NOMO-1 (cell line): ENCODE results near the gene LGALS4.
"Not testable (repeated sequence)": the region's sequence is repeated elsewhere in the genome, so short reads cannot be mapped to it uniquely, and the experiment has no call there.

Experiments
- DNase-seq, 2 experiments: peaks; one replicate each; lab custom pipeline; 2025; ENCODE audit not compliant: unreplicated experiment in 2 of 2; lab: John Stamatoyannopoulos, UW

Gene LGALS4

GRCh38 chr19:38800577-38801347 is 12.0 kb downstream of the LGALS4 start:
- no peak for DNase-seq

DNA sequence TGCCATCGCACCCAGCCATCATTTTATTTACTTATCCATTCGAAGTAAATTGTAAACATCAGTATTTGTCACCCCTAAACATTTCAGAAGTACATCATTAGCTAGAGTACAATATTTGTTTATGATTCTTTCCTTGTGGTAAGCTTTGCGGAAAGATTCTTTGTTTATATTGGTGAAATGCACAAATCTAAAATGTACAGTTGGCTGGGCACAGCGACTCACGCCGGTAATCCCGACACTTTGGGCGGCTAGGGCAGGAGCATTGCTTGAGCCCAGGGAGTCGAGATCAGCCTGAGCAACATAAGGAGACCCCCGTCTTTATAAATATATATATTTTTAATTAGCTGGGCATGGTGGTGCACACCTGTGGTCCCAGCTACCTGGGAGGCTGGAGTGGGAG is 13.6 kb downstream of the LGALS4 start:
- DNase-seq, result no peak

DNA sequence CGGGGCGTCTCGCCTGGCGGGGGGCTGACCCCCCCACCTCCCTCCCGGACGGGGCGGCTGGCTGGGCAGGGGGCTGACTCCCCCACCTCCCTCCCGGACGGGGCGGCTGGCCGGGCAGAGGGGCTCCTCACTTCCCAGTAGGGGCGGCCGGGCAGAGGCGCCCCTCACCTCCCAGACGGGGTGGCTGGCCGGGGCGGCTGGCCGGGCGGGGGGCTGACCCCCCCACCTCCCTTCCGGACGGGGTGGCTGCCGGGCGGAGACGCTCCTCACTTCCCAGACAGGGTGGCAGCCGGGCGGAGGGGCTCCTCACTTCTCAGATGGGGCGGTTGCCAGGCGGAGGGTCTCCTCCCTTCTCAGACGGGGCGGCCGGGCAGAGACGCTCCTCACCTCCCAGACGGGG is 15.0 kb downstream of the LGALS4 start:
- DNase-seq, result not testable (repeated sequence)

DNA sequence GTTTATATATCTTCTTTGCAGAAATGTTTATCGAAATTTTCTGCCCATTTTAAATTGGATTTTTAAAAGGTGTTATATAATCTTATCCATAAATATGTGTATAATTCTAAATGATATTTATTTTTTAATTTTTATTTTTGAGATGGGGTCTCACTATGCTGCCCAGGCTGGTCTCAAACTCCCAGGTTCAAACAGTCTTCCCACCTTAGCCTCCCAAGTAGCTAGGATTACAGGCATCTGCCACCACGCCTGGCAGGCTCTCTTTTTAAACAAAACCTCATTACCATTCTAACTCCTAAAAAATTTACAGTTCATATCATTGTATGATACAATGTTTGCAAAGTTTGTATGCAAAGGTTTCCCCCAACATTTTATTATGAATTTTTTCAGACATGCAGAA is 16.6 kb downstream of the LGALS4 start:
- no peak for DNase-seq

DNA sequence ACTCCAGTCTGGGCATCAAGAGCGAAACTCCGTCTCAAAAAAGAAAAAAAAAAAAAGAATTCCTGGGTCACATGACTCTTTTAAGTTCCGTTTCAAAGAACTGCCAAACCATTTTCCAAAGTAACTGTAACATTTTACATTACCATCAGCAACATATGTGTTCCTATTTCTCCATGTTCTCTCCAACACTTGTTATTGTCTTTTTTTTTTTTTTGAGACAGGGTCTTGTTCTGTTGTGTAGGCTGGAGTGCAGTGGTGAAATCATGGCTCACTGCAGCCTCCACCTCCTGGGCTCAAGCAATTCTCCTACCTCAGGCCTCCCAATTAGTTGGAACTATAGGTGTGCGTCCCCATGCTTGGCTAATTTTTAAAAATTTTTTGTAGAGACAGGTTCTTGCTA is 17.2 kb downstream of the LGALS4 start:
- no peak for DNase-seq

DNA sequence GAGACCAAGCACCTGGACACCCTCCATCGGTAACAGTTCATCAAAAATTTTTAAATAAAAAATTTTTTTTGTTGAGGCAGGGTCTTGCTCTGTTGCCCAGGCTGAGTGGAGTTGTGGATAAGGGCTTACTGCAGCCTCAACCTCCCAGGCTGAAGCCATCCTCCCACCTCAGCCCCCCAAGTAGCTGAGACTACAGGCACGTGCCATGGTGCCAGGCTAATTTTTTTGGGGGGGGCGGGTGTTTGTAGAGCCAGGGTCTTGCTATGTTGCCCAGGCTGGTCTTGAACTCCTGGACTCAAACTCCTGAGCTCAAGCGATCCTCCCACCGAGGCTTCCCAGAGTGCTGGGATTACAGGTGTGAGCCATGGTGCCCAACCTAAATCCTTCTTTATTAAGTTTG is 19.1 kb downstream of the LGALS4 start:
- DNase-seq, result no peak

GRCh38 chr19:38793177-38793576 is 19.6 kb downstream of the LGALS4 start:
- no peak for DNase-seq

DNA sequence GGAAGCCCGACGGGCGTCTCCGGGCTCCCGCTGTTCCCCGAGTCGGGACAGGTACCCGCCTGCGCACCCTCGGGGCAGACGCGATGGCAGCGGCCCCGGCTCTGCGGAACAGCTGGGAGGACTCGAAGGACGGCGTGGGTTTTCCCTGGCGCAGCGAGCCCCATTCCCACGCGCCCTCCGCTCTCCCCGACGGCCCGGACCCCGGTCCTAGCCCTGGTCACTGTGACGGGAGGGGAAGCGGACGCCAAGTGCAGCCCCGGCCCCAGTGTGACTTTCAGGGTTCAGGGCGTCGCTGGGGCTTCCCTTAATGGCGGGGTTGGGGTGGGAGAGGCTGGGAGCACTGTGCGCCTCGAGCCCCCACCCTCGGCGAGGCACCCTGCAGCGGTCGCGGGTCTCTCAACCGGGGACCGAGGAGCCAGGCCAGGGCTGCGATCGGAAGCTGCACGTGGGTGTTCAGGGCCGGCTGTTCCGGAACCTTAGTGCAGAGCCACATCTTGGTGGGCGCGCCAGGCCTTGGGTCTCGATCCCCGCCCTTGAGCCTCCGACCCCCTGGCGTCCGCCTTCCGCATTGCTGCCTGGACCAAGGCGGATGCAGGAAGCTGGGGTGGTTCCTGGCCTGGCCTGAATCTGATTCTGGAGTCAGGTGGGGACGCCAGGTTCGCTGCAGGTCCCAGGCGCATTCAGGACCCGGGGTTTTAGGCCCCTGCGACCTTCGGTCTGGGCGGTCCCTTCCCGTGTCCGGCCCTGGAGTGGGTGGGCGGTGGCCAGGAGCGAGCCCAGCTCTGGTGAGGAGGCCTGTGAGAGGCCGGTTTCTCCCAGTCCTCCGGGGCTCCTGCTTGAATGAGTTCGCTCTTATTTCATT is 20.3 kb downstream of the LGALS4 start:
- no peak for DNase-seq

DNA sequence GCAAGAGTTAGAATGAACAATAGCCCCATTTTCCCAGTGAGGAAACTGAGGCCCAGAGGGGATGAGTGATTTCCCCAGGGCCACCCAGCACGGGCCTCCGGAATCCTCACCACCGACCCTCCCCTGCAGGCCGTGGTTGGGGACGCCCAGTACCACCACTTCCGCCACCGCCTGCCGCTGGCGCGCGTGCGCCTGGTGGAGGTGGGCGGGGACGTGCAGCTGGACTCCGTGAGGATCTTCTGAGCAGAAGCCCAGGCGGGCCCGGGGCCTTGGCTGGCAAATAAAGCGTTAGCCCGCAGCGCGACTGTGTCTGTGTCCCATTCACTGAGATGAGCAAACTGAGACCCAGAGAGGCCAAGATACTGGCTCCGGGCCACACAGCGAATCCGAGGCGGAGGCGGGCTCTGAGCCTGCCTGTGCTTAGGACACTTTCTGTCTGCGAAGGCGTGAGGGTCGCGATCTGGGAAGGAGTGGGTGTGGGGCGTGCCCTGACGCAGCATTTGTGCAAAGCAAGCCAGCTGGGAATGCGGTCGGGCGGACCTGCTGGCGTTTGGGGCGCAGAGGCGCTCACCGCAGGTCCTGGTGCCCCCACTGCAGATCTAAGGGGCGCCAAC is 21.2 kb downstream of the LGALS4 start:
- not testable (repeated sequence) for DNase-seq

GRCh38 chr19:38790507-38791403 is 22.0 kb downstream of the LGALS4 start:
- not testable (repeated sequence) for DNase-seq

- DNase-seq, result no peak
Observed at GRCh38 chr19:38788478-38789243, 24.1 kb downstream of the LGALS4 start, which contains the start of gene LGALS7B. Gene LGALS7B, plus strand, starts transcription at chr19:38789200. Its CDS starts 27 bp downstream, at chr19:38789227.

- no peak for DNase-seq
Observed at GRCh38 chr19:38786572-38787265, 26.0 kb downstream of the LGALS4 start.

DNA sequence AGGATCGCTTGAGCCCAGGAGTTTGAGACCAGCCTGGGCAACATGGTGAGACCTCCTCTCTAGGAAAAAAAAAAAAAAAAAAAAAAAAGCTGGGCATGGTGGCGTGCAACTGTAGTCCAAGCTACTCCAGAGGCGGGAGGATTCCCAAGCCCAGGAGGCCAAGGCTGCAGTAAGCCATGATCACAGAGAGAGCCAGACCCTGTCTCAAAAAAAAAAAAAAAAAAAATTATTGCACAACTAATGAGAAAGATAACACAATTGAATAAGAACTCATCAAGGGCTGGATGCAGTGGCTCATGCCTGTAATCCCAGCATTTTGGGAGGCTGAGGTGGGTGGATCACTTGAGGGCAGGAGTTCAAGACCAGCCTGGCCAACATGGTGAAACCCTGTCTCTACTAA is 26.7 kb downstream of the LGALS4 start:
- DNase-seq, result not testable (repeated sequence)

DNA sequence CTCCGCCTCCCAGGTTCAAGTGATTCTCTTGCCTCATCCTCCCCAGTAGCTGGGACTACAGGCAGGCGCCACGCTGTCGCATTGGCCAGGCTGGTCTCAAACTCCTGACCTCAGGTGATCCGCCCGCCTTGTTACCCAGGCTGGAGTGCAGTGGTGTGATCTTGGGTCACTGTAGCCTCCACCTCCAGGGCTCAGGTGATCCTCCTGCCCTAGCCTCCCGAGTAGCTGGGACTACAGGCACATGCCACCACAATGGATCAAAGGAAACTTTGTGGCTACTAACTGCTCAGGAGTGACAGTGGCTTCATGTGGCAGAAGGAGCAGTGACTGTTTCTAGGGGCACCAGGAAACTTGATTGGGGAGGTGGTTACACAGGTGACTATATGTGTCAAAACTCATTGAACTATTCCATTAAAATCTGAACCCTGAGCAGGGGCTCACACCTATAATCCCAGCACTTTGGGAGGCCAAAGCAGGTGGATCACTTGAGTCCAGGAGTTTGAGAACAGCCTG is 27.5 kb downstream of the LGALS4 start:
- DNase-seq, result no peak

DNA sequence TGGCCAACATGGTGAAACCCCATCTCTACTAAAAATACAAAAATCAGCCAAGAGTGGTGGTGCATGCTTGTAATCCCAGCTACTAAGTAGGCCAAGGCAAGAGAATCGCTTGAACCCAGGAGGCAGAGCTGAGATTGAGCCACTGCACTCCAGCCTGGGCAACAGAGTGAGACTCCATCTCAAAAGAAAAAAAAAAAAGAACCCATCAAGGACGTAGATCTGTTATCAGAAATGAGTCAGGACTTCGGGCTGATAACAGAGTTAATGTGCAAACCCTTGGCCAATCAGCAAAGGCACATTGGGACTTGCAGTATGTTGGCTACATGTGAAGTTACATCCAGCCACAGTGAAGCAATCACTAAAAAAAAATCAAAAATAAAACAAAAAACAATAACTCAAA is 28.5 kb downstream of the LGALS4 start:
- no peak for DNase-seq

- not testable (repeated sequence) for DNase-seq
Observed at GRCh38 chr19:38782212-38782611, 30.5 kb downstream of the LGALS4 start.

GRCh38 chr19:38781058-38781457 is 31.7 kb downstream of the LGALS4 start:
- no peak for DNase-seq

- DNase-seq, result no peak
Observed at GRCh38 chr19:38780443-38780842, 32.3 kb downstream of the LGALS4 start.

DNA sequence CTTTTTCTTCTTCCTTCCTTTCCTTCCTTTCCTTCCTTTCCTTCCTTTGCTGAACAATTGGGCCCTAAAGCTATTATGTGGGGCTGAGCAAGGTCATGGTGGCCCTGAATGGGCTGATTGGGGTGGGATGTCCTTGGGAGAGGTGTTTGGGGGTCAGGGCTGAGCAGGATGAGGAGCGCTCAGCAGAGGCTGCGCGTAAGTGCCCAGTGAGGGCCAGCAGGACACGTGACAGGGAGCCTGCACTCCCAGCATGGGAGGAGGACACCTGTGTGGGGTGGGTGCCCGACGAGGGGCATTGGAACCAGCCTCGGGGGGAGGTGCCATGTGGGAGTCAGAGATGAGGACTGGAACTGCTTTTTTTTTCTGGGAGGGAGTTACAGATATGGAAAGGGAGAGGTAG is 34.0 kb downstream of the LGALS4 start:
- DNase-seq, result no peak
